ENCODE measurements around the gene TBRG1. TPM values are rescaled to one million over a fixed set of nuclear protein-coding genes. Genes with fewer than 3 reads are reported as not detected.

The TBRG1 gene
- total and polyA plus RNA-seq, 2 experiments from 2014 or later: 16.9 to 29.1 TPM

GRCh38 chr11:124618863-124619262 is 3.8 kb upstream of the TBRG1 start:
- DNase-seq (ENCODE audit: low read depth in 1 of 2, low spot score in 1 of 2): no peak
- Histone ChIP-seq H3K4me3 (no peak overlapping the region), H3K9me3 (ENCODE audit: low read depth) (no peaks in the 10 kb centered on the region), H3K27ac (no peak overlapping the region), H3K36me3 (no peaks in the 10 kb centered on the region), H3K4me1 (ENCODE audit: low read depth) (peaks cover 10% of the 10 kb centered on the region), H3K27me3 (peaks cover 25% of the 10 kb centered on the region)
- TF ChIP-seq CTCF (IDR thresholded peaks at IDR 0.05; ENCODE audit: low read depth, low read length): no peak

GRCh38 chr11:124623861-124624525 is 1.3 kb downstream of the TBRG1 start:
- Histone ChIP-seq H3K4me3 (peak overlapping the region; percentile 83), H3K36me3 (peaks cover 31% of the 10 kb centered on the region), H3K27ac (peak overlapping the region; percentile 93), H3K9me3 (ENCODE audit: low read depth) (no peaks in the 10 kb centered on the region), H3K27me3 (peaks cover 14% of the 10 kb centered on the region), H3K4me1 (ENCODE audit: low read depth) (peaks cover 16% of the 10 kb centered on the region)
- no peak for TF ChIP-seq CTCF (IDR thresholded peaks at IDR 0.05; ENCODE audit: low read depth, low read length)
- peak in 1 of 2 donors; percentile 23 for DNase-seq (ENCODE audit: low read depth in 1 of 2, low spot score in 1 of 2)

- no peaks in the 10 kb centered on the region for H3K9me3 ChIP-seq (ENCODE audit: low read depth)
- DNase-seq (ENCODE audit: low read depth in 1 of 2, low spot score in 1 of 2): no peak
- no peak overlapping the region for H3K27ac ChIP-seq
- no peak for TF ChIP-seq CTCF (IDR thresholded peaks at IDR 0.05; ENCODE audit: low read depth, low read length)
- peaks cover 16% of the 10 kb centered on the region for H3K4me1 ChIP-seq (ENCODE audit: low read depth)
- no peak overlapping the region for H3K4me3 ChIP-seq
- H3K27me3 ChIP-seq: no peaks in the 10 kb centered on the region
- H3K36me3 ChIP-seq: peaks cover 46% of the 10 kb centered on the region
Observed at GRCh38 chr11:124625504-124626168, 3.0 kb downstream of the TBRG1 start.

- no peak for TF ChIP-seq CTCF (IDR thresholded peaks at IDR 0.05; ENCODE audit: low read depth, low read length)
- Histone ChIP-seq H3K27ac (no peak overlapping the region), H3K4me3 (no peak overlapping the region), H3K4me1 (ENCODE audit: low read depth) (peaks cover 9% of the 10 kb centered on the region), H3K27me3 (no peaks in the 10 kb centered on the region), H3K36me3 (peaks cover 65% of the 10 kb centered on the region), H3K9me3 (ENCODE audit: low read depth) (no peaks in the 10 kb centered on the region)
- peak in 1 of 2 donors; percentile 27 for DNase-seq (ENCODE audit: low read depth in 1 of 2, low spot score in 1 of 2)
Observed at GRCh38 chr11:124627546-124627945, 4.9 kb downstream of the TBRG1 start.

- H3K4me1 ChIP-seq (ENCODE audit: low read depth): no peaks in the 10 kb centered on the region
- no peaks in the 10 kb centered on the region for H3K9me3 ChIP-seq (ENCODE audit: low read depth)
- no peaks in the 10 kb centered on the region for H3K27me3 ChIP-seq
- H3K4me3 ChIP-seq: no peak overlapping the region
- H3K36me3 ChIP-seq: peaks cover 82% of the 10 kb centered on the region
- DNase-seq (ENCODE audit: low read depth in 1 of 2, low spot score in 1 of 2): no peak
- H3K27ac ChIP-seq: no peak overlapping the region
- no peak for TF ChIP-seq CTCF (IDR thresholded peaks at IDR 0.05; ENCODE audit: low read depth, low read length)
Observed at GRCh38 chr11:124629961-124630360, 7.3 kb downstream of the TBRG1 start.
